ENCODE data around the gene ENOX1.

The ENOX1 gene

DNA sequence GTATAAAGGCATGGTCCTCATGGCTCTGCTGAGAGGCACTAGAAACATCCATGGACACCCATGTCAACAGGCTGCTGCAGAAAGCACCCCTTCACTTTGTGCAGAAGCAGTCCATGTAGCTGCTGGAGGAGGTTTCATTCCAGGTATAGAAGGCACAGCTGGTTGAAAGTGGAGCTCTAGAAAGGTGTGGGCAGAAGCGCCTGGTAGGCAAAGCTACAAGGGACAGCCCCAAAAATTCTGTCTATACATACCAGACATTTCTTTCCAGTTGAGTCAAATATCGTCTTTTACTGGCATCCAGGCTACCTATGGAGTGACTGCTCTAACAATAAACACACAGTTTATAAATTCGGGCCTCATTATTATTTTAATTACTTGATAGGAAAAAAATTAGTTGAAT is 129.3 kb downstream of the ENOX1 start:
- H3K4me3 Mint-ChIP-seq: no peak overlapping the region
- no peak overlapping the region for H3K27ac Mint-ChIP-seq
- H3K27me3 Mint-ChIP-seq (ENCODE audit: low read depth): no peaks in the 10 kb centered on the region
- H3K9me3 Mint-ChIP-seq: no peaks in the 10 kb centered on the region
- TF ChIP-seq, protein P1, sequence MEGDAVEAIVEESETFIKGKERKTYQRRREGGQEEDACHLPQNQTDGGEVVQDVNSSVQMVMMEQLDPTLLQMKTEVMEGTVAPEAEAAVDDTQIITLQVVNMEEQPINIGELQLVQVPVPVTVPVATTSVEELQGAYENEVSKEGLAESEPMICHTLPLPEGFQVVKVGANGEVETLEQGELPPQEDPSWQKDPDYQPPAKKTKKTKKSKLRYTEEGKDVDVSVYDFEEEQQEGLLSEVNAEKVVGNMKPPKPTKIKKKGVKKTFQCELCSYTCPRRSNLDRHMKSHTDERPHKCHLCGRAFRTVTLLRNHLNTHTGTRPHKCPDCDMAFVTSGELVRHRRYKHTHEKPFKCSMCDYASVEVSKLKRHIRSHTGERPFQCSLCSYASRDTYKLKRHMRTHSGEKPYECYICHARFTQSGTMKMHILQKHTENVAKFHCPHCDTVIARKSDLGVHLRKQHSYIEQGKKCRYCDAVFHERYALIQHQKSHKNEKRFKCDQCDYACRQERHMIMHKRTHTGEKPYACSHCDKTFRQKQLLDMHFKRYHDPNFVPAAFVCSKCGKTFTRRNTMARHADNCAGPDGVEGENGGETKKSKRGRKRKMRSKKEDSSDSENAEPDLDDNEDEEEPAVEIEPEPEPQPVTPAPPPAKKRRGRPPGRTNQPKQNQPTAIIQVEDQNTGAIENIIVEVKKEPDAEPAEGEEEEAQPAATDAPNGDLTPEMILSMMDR (IDR thresholded peaks at IDR 0.05; ENCODE audit: unreplicated experiment in 3 of 3): no peak
- no peaks in the 10 kb centered on the region for H3K36me3 Mint-ChIP-seq (ENCODE audit: low read depth)
- peaks cover 20% of the 10 kb centered on the region for H3K4me1 Mint-ChIP-seq

GRCh38 chr13:43653980-43654379 is 132.8 kb downstream of the ENOX1 start:
- no peaks in the 10 kb centered on the region for H3K36me3 Mint-ChIP-seq (ENCODE audit: low read depth)
- no peak overlapping the region for H3K4me3 Mint-ChIP-seq
- peaks cover 10% of the 10 kb centered on the region for H3K4me1 Mint-ChIP-seq
- H3K9me3 Mint-ChIP-seq: no peaks in the 10 kb centered on the region
- TF ChIP-seq, protein P1 (IDR thresholded peaks at IDR 0.05; ENCODE audit: unreplicated experiment in 3 of 3): no peak
- H3K27me3 Mint-ChIP-seq (ENCODE audit: low read depth): no peaks in the 10 kb centered on the region
- no peak overlapping the region for H3K27ac Mint-ChIP-seq

DNA sequence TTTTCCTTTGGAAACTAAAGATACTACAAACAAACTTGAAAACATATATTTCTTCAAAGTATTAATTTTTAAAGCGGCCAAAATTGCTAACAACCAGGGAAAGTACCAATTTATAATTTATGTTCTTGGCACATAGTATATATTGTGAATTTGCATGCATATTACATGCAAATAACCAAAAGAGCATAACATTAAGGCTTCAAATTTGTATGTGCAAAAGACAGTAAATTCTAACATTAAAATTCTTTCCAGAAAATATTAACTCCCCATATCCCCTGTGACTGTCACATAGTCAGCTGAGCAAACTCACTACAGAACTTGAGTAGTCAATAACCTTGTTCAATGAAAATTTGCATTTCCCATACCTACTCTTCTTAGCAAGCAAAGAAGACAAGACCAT is 133.4 kb downstream of the ENOX1 start:
- no peaks in the 10 kb centered on the region for H3K36me3 Mint-ChIP-seq (ENCODE audit: low read depth)
- no peak overlapping the region for H3K4me3 Mint-ChIP-seq
- no peak overlapping the region for H3K27ac Mint-ChIP-seq
- TF ChIP-seq, protein P1 (IDR thresholded peaks at IDR 0.05; ENCODE audit: unreplicated experiment in 3 of 3): no peak
- H3K4me1 Mint-ChIP-seq: peaks cover 10% of the 10 kb centered on the region
- H3K9me3 Mint-ChIP-seq: no peaks in the 10 kb centered on the region
- H3K27me3 Mint-ChIP-seq (ENCODE audit: low read depth): no peaks in the 10 kb centered on the region

- H3K27me3 Mint-ChIP-seq (ENCODE audit: low read depth): no peaks in the 10 kb centered on the region
- H3K4me3 Mint-ChIP-seq: no peak overlapping the region
- TF ChIP-seq, protein P1 (IDR thresholded peaks at IDR 0.05; ENCODE audit: unreplicated experiment in 3 of 3): no peak
- no peak overlapping the region for H3K27ac Mint-ChIP-seq
- peaks cover 10% of the 10 kb centered on the region for H3K4me1 Mint-ChIP-seq
- H3K36me3 Mint-ChIP-seq (ENCODE audit: low read depth): no peaks in the 10 kb centered on the region
- no peaks in the 10 kb centered on the region for H3K9me3 Mint-ChIP-seq
Observed at GRCh38 chr13:43652760-43653159, 134.0 kb downstream of the ENOX1 start.

- Mint-ChIP-seq H3K27ac (no peak overlapping the region), H3K4me1 (peaks cover 10% of the 10 kb centered on the region), H3K4me3 (no peak overlapping the region), H3K27me3 (ENCODE audit: low read depth) (no peaks in the 10 kb centered on the region), H3K9me3 (peaks cover 3% of the 10 kb centered on the region), H3K36me3 (ENCODE audit: low read depth) (no peaks in the 10 kb centered on the region)
- TF ChIP-seq, protein P1 (IDR thresholded peaks at IDR 0.05; ENCODE audit: unreplicated experiment in 3 of 3): no peak
Observed at GRCh38 chr13:43650882-43651281, 135.9 kb downstream of the ENOX1 start.

- TF ChIP-seq, protein P1 (IDR thresholded peaks at IDR 0.05; ENCODE audit: unreplicated experiment in 3 of 3): no peak
- no peak overlapping the region for H3K4me3 Mint-ChIP-seq
- no peaks in the 10 kb centered on the region for H3K36me3 Mint-ChIP-seq (ENCODE audit: low read depth)
- H3K4me1 Mint-ChIP-seq: no peaks in the 10 kb centered on the region
- no peak overlapping the region for H3K27ac Mint-ChIP-seq
- H3K27me3 Mint-ChIP-seq (ENCODE audit: low read depth): no peaks in the 10 kb centered on the region
- peaks cover 3% of the 10 kb centered on the region for H3K9me3 Mint-ChIP-seq
Observed at GRCh38 chr13:43648733-43649132, 138.0 kb downstream of the ENOX1 start.
